Vagina (tissue), 2 donors: ENCODE measurements around the gene TCF4. TPM values are rescaled to one million over a fixed set of nuclear protein-coding genes. Genes with fewer than 3 reads are reported as not detected.
A peak's percentile ranks its signal among the peaks of the same experiment; 100 is the strongest.

Source experiments
- DNase-seq, 2 donors: peaks; one replicate each; pipeline ENCODE4 v3.0.0-alpha.2; 2017; ENCODE audit errors: extremely low spot score in 2 of 2
- H3K27ac ChIP-seq: fragments of 200-600 bp; sonication (generic); one replicate; pipeline ENCODE4 v1.5.1; 2019
- H3K27me3 ChIP-seq: fragments of 200-600 bp; sonication (generic); one replicate; pipeline ENCODE4 v1.5.1; 2019
- H3K36me3 ChIP-seq, 2 donors: fragments of 200-600 bp; sonication (generic); one replicate each; pipeline ENCODE4 v1.5.1; 2017 to 2019
- H3K4me1 ChIP-seq: fragments of 200-600 bp; sonication (generic); one replicate; pipeline ENCODE4 v1.5.1; 2019
- H3K4me3 ChIP-seq, 2 donors: fragments of 200-600 bp; sonication (generic); 1 replicate in 1 of 2; 2 replicates in 1 of 2; pipeline ENCODE4 v1.5.1; 2016 to 2019
- H3K9me3 ChIP-seq: fragments of 200-600 bp; sonication (generic); one replicate; pipeline ENCODE4 v1.5.1; 2019
- POLR2A ChIP-seq, 2 donors: fragments of 450-650 bp; IDR thresholded peaks; one replicate each; pipeline ENCODE4 v1.6.1; 2017; ENCODE audit warnings: antibody characterized with exemption in 2 of 2, mild to moderate bottlenecking in 2 of 2, moderate library complexity in 2 of 2
- POLR2AphosphoS5 ChIP-seq, 2 donors: sonication (generic); formaldehyde crosslinking; IDR thresholded peaks; one replicate each; pipeline ENCODE4 v1.9.0; 2017; ENCODE audit warnings: antibody characterized with exemption in 2 of 2, mild to moderate bottlenecking in 2 of 2, low read depth in 1 of 2; ENCODE audit not compliant: insufficient read depth in 1 of 2
- intact Hi-C: fragments of 100-400 bp; cut with DNase I; formaldehyde crosslinking; loops from one replicate; pipeline ENCODE4 v1.15.1; 2023
- total RNA-seq: library from RNA; depleted of rRNA; stranded (reverse); fragments of >200 nt; gene quantifications from one replicate; pipeline ENCODE4 v1.2.3, GENCODE V29; 2016
- TF ChIP-seq, protein P1 (sequence below), 3 experiments: fragments of 450-650 bp in 2 of 3; fragments of 200-600 bp in 1 of 3; sonication (generic) in 1 of 3; IDR thresholded peaks; one replicate each; pipeline ENCODE4 v1.5.1; 2017 to 2019; ENCODE audit warnings: antibody characterized with exemption in 3 of 3, mild to moderate bottlenecking in 2 of 3, moderate library complexity in 2 of 3

TCF4 gene
- total RNA-seq, 1 donor from 2014 or later, result 105 TPM

GRCh38 chr18:55422456-55423180 lies 165.4 kb downstream of the TCF4 start:
- no peak for DNase-seq
- H3K4me1 ChIP-seq, result peaks cover 31% of the 10 kb centered on the region
- H3K9me3 ChIP-seq, result no peaks in the 10 kb centered on the region
- TF ChIP-seq POLR2AphosphoS5 (IDR thresholded peaks at IDR 0.05; ENCODE audit: insufficient read depth in 1 of 2, low read depth in 1 of 2) (peak in 1 of 2 donors; percentile 68), POLR2A (IDR thresholded peaks at IDR 0.05) (no peak)
- TF ChIP-seq, protein P1, sequence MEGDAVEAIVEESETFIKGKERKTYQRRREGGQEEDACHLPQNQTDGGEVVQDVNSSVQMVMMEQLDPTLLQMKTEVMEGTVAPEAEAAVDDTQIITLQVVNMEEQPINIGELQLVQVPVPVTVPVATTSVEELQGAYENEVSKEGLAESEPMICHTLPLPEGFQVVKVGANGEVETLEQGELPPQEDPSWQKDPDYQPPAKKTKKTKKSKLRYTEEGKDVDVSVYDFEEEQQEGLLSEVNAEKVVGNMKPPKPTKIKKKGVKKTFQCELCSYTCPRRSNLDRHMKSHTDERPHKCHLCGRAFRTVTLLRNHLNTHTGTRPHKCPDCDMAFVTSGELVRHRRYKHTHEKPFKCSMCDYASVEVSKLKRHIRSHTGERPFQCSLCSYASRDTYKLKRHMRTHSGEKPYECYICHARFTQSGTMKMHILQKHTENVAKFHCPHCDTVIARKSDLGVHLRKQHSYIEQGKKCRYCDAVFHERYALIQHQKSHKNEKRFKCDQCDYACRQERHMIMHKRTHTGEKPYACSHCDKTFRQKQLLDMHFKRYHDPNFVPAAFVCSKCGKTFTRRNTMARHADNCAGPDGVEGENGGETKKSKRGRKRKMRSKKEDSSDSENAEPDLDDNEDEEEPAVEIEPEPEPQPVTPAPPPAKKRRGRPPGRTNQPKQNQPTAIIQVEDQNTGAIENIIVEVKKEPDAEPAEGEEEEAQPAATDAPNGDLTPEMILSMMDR (IDR thresholded peaks at IDR 0.05), result no peak
- intact Hi-C loops, result loop anchor here (2.0 kb wide), 1 partner anchor 164 kb away; no protein-coding TSS in a partner anchor
- peak overlapping the region; percentile 85 for H3K27ac ChIP-seq
- H3K27me3 ChIP-seq, result no peaks in the 10 kb centered on the region
- no peaks in the 10 kb centered on the region for H3K36me3 ChIP-seq
- H3K4me3 ChIP-seq, result peak overlapping the region; percentile 29 to 38

DNA sequence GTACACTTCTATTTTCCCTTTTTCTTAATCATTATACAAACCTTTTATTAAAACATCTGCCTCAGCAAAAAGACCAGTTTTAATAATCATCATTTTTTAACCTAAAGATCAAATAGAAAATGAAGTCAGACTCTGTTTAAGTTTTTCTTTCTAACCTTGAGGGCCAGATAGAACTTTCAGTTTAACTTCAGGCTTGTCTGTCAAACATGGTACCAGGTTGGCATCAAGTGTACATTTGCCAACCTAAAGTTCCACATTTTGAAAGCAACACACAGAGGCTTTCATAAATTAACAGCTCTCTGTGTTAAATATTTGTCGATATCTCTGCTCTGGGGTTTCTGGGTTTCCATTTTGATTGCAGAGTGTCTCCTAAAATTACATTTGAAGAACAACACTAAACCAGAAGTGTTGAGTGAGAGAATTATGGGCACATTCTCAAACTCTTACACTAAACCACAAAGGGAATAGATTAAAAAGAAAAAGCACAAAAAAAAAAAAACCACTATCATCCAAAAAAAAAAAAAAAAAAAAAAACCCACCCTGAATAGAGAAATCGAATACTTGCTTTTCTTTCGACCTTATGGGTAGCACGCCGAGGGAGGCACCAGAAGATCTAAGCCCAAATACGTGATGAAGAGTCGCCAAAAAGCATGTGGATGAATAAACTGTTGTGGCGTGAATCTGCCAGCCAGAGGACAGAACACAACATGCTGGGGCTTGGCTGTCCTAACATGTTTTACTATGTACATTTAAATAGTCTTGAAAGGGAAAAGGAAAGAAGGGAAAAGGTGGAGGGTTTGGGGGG lies 166.2 kb downstream of the TCF4 start:
- Histone ChIP-seq H3K4me1 (peaks cover 36% of the 10 kb centered on the region), H3K27me3 (no peaks in the 10 kb centered on the region), H3K4me3 (peak overlapping the region; percentile 29 to 38), H3K9me3 (no peaks in the 10 kb centered on the region), H3K27ac (peak overlapping the region; percentile 85), H3K36me3 (no peaks in the 10 kb centered on the region)
- no peak for DNase-seq
- intact Hi-C loops, result loop anchor here (2.0 kb wide), 1 partner anchor 165 kb away; no protein-coding TSS in a partner anchor
- TF ChIP-seq, protein P1 (IDR thresholded peaks at IDR 0.05), result no peak
- TF ChIP-seq POLR2AphosphoS5 (IDR thresholded peaks at IDR 0.05; ENCODE audit: insufficient read depth in 1 of 2, low read depth in 1 of 2) (peak in 1 of 2 donors; percentile 64), POLR2A (IDR thresholded peaks at IDR 0.05) (no peak)

DNA sequence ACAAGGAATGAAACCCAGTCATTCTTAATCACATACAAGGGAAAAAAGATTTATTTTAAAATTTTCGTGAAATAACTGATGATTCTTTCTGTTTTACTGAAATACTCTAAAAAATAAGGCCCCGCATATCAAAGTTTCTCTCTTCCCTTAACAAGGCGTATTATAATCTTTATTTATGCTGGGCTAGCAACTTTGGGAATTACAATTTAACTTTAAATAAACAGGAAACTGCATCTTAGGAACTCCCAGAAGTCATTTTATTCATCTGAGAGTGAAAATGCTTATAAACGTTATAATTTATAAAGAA lies 166.7 kb downstream of the TCF4 start:
- Histone ChIP-seq H3K9me3 (no peaks in the 10 kb centered on the region), H3K27ac (peak overlapping the region; percentile 85), H3K4me3 (peak overlapping the region; percentile 23 to 38), H3K4me1 (peaks cover 41% of the 10 kb centered on the region), H3K27me3 (no peaks in the 10 kb centered on the region), H3K36me3 (no peaks in the 10 kb centered on the region)
- DNase-seq, result no peak
- intact Hi-C loops, result no loop called here
- TF ChIP-seq, protein P1 (IDR thresholded peaks at IDR 0.05), result no peak
- no peak for TF ChIP-seq POLR2A (IDR thresholded peaks at IDR 0.05)
- TF ChIP-seq POLR2AphosphoS5 (IDR thresholded peaks at IDR 0.05; ENCODE audit: insufficient read depth in 1 of 2, low read depth in 1 of 2), result no peak

DNA sequence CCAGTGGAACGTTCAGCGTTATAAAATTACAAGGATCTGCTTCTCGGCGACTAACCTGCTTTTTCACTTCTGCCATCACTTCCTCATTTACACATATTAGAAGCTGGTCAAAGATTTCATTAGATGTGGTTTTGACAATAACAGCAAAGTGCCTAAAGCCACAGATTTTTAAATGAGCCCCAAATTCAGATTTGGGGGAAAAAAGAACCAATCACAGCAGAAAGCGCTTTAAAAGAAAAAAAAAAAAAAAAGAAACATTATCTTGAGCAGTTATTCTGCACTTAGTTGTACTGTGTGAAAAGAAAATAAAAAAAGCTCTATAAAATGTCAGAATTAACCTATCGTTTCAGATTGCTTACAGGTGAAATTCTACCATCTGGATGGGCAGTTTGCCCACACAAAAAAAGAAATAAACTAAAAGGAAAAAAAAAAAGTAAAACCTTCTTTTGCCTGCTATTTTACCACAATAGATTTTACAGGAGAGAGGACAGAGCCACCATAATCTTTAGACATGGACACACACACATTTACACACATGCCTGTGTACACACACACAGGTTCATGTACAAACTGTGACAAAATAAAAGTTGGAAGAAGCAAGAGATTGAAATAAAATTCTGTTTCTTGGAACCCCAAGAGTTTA lies 167.2 kb downstream of the TCF4 start:
- H3K36me3 ChIP-seq, result no peaks in the 10 kb centered on the region
- intact Hi-C loops, result no loop called here
- no peaks in the 10 kb centered on the region for H3K27me3 ChIP-seq
- TF ChIP-seq POLR2A (IDR thresholded peaks at IDR 0.05) (no peak), POLR2AphosphoS5 (IDR thresholded peaks at IDR 0.05; ENCODE audit: insufficient read depth in 1 of 2, low read depth in 1 of 2) (no peak)
- TF ChIP-seq, protein P1 (IDR thresholded peaks at IDR 0.05), result no peak
- DNase-seq, result no peak
- H3K27ac ChIP-seq, result peak overlapping the region; percentile 85
- peaks cover 41% of the 10 kb centered on the region for H3K4me1 ChIP-seq
- no peaks in the 10 kb centered on the region for H3K9me3 ChIP-seq
- peak overlapping the region; percentile 32 to 38 for H3K4me3 ChIP-seq
